WERI-Rb-1 (cell line): ENCODE measurements around the gene CACNA2D1.
A peak's percentile ranks its signal among the peaks of the same experiment; 100 is the strongest.

Experiments
- DNase-seq: peaks from one replicate; pipeline ENCODE4 v3.0.0-alpha.2; 2020
- H3K27ac ChIP-seq: fragments of 250-450 bp; sonication (Bioruptor Pico); 2 replicates; pipeline ENCODE4 v1.5.1; 2020; ENCODE audit warnings: mild to moderate bottlenecking, moderate library complexity
- H3K27me3 ChIP-seq: fragments of 250-450 bp; sonication (Bioruptor Pico); 2 replicates; pipeline ENCODE4 v1.5.1; 2021; ENCODE audit warnings: mild to moderate bottlenecking, low read depth, moderate library complexity; ENCODE audit not compliant: insufficient read depth, severe bottlenecking
- H3K36me3 ChIP-seq: fragments of 250-450 bp; sonication (Bioruptor Pico); 2 replicates; pipeline ENCODE4 v1.5.1; 2020; ENCODE audit warnings: mild to moderate bottlenecking, moderate library complexity
- H3K4me3 ChIP-seq: 2 replicates; pipeline ENCODE4 v1.5.1; 2011; ENCODE audit warnings: low read depth, mild to moderate bottlenecking, control low read depth, low read length
- H3K9me3 ChIP-seq: fragments of 250-450 bp; sonication (Bioruptor Pico); 2 replicates; pipeline ENCODE4 v1.5.1; 2021; ENCODE audit warnings: mild to moderate bottlenecking, moderate library complexity; ENCODE audit not compliant: severe bottlenecking
- CTCF ChIP-seq: IDR thresholded peaks from 2 replicates; pipeline ENCODE4 v1.5.1; 2011; ENCODE audit warnings: low read depth, mild to moderate bottlenecking, control low read depth, inconsistent platforms, low read length

The CACNA2D1 gene

GRCh38 chr7:82049442-82049841, 394.1 kb downstream of the CACNA2D1 start:
- Histone ChIP-seq H3K36me3 (no peaks in the 10 kb centered on the region), H3K4me3 (no peak overlapping the region), H3K27me3 (no peaks in the 10 kb centered on the region), H3K27ac (no peak overlapping the region), H3K9me3 (no peaks in the 10 kb centered on the region)
- no peak for TF ChIP-seq CTCF
- no peak for DNase-seq

GRCh38 chr7:82044497-82045080, 399.0 kb downstream of the CACNA2D1 start:
- no peaks in the 10 kb centered on the region for H3K9me3 ChIP-seq
- H3K27me3 ChIP-seq = no peaks in the 10 kb centered on the region
- no peaks in the 10 kb centered on the region for H3K36me3 ChIP-seq
- DNase-seq = peak; percentile 22
- H3K27ac ChIP-seq = no peak overlapping the region
- TF ChIP-seq CTCF = 0 out of 2 replicates have a peak, but pooled peaks have one; percentile 8
- H3K4me3 ChIP-seq = no peak overlapping the region

- H3K4me3 ChIP-seq = no peak overlapping the region
- H3K36me3 ChIP-seq = no peaks in the 10 kb centered on the region
- H3K9me3 ChIP-seq = no peaks in the 10 kb centered on the region
- no peak for DNase-seq
- H3K27me3 ChIP-seq = no peaks in the 10 kb centered on the region
- no peak for TF ChIP-seq CTCF
- H3K27ac ChIP-seq = no peak overlapping the region
These were observed 404.0 kb downstream of the CACNA2D1 start for GRCh38 chr7:82039621-82040020.

- Histone ChIP-seq H3K36me3 (no peaks in the 10 kb centered on the region), H3K27ac (no peak overlapping the region), H3K4me3 (no peak overlapping the region), H3K27me3 (no peaks in the 10 kb centered on the region), H3K9me3 (no peaks in the 10 kb centered on the region)
- DNase-seq = no peak
- no peak for TF ChIP-seq CTCF
These were observed 407.3 kb downstream of the CACNA2D1 start for GRCh38 chr7:82036146-82036886.

- Histone ChIP-seq H3K4me3 (no peak overlapping the region), H3K27ac (no peak overlapping the region), H3K27me3 (no peaks in the 10 kb centered on the region), H3K9me3 (no peaks in the 10 kb centered on the region), H3K36me3 (no peaks in the 10 kb centered on the region)
- TF ChIP-seq CTCF = no peak
- DNase-seq = no peak
These were observed 408.1 kb downstream of the CACNA2D1 start for GRCh38 chr7:82035456-82035855.

GRCh38 chr7:82032901-82033300, 410.7 kb downstream of the CACNA2D1 start:
- Histone ChIP-seq H3K9me3 (no peaks in the 10 kb centered on the region), H3K27ac (no peak overlapping the region), H3K36me3 (no peaks in the 10 kb centered on the region), H3K27me3 (no peaks in the 10 kb centered on the region), H3K4me3 (no peak overlapping the region)
- TF ChIP-seq CTCF = no peak
- no peak for DNase-seq
